HL-60 (cell line): ENCODE data around the gene FAAP24.
A peak's percentile ranks its signal among the peaks of the same experiment; 100 is the strongest.

Experiments
- CTCF ChIP-seq: IDR thresholded peaks from one replicate; pipeline ENCODE4 v1.5.1; 2011; ENCODE audit warnings: low read length, control low read depth, inconsistent platforms; ENCODE audit not compliant: insufficient read depth
- GABPA ChIP-seq: IDR thresholded peaks from 2 replicates; pipeline ENCODE4 v1.6.1; 2012; ENCODE audit warnings: low read depth
- POLR2AphosphoS5 ChIP-seq: IDR thresholded peaks from 2 replicates; pipeline ENCODE4 v1.6.1; 2012; ENCODE audit warnings: low read depth
- REST ChIP-seq: IDR thresholded peaks from 2 replicates; pipeline ENCODE4 v1.6.1; 2012; ENCODE audit warnings: low read depth; ENCODE audit not compliant: insufficient replicate concordance
- SPI1 ChIP-seq: IDR thresholded peaks from 2 replicates; pipeline ENCODE4 v1.6.1; 2012; ENCODE audit warnings: low read depth, mild to moderate bottlenecking, borderline replicate concordance

- TF ChIP-seq CTCF (peak; percentile 63), REST (no peak), POLR2AphosphoS5 (no peak), GABPA (no peak), SPI1 (no peak)
These were observed 4.3 kb downstream of the FAAP24 start for GRCh38 chr19:32976223-32976805.
